HFFc6 (cell line): ENCODE results near the gene ZWILCH. TPM values are rescaled to one million over a fixed set of nuclear protein-coding genes. Genes with fewer than 3 reads are reported as not detected.
A peak's percentile ranks its signal among the peaks of the same experiment; 100 is the strongest.

ENCODE experiments used
- DNase-seq: peaks from one replicate; pipeline ENCODE4 v3.0.0-alpha.2; 2018
- H3K27ac Mint-ChIP-seq: 2 replicates; pipeline ENCODE4 v1.8.0; 2020; ENCODE audit warnings: mild to moderate bottlenecking, mixed read lengths
- H3K27me3 Mint-ChIP-seq: 2 replicates; pipeline ENCODE4 v1.8.0; 2021; ENCODE audit warnings: mild to moderate bottlenecking, moderate library complexity, mixed read lengths; ENCODE audit not compliant: insufficient read depth
- H3K36me3 Mint-ChIP-seq: 2 replicates; pipeline ENCODE4 v1.8.0; 2021; ENCODE audit warnings: low read depth, mixed read lengths
- H3K4me1 Mint-ChIP-seq: 2 replicates; pipeline ENCODE4 v1.8.0; 2020; ENCODE audit warnings: low read depth, mixed read lengths
- H3K4me3 Mint-ChIP-seq: 2 replicates; pipeline ENCODE4 v1.8.0; 2020; ENCODE audit warnings: mild to moderate bottlenecking, moderate library complexity, mixed read lengths
- H3K9me3 Mint-ChIP-seq: 2 replicates; pipeline ENCODE4 v1.8.0; 2020; ENCODE audit warnings: mild to moderate bottlenecking, mixed read lengths
- microRNA-seq: library from miRNA; unstranded; fragments of <30 nt; microRNA quantifications from one replicate; pipeline ENCODE4, GENCODE V29; 2019
- total RNA-seq, 6 experiments: library from RNA; stranded (reverse); fragmentation: NEBNext Ultra II Directional; extraction: Animal tissue kit (Norgen Biotek cat#: 25700); gene quantifications; 2 replicates in 1 of 6; 3 replicates in 5 of 6; pipeline ENCODE4 v1.2.3, GENCODE V29; 2021
- TF ChIP-seq, protein P1 (sequence below): fragments of 200-600 bp; sonication (generic); IDR thresholded peaks from 2 replicates; pipeline ENCODE4 v1.5.0; 2021; ENCODE audit warnings: antibody characterized with exemption, mild to moderate bottlenecking

Gene ZWILCH
- total RNA-seq, 6 experiments from 2014 or later: 18.5 to 30.0 (median 25.9) TPM

DNA sequence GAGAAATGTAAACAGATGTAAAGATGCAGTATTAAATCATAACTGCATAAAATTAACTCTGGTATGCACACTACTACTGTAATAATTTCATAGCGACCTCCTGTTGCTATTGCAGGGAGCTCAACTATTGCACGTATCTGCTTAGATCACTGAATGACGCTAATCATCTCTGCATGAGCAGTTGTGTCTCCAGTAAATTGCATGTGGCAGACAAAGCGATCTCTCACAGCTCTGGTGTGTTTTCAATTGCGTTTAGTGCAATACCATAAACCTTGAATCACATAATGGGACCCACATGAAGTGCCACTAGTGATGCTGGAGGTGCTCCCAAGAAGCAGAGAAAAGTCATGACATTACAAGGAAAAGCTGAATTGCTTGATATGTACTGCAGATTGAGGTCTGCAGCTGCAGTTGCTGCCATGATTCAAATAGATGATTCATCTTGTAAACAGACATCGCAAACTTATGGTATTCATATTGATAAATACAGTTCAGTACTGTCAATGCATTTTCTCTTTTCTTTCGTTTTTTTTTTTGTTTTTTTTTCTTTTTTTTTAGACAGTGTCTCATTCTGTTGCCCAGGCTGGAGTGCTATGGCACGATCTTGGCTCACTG lies 90.9 kb downstream of the ZWILCH start:
- H3K4me3 Mint-ChIP-seq: no peak overlapping the region
- H3K4me1 Mint-ChIP-seq: 0 out of 2 replicates have a peak, but pooled peaks cover 5% of the 10 kb centered on the region
- TF ChIP-seq, protein P1, sequence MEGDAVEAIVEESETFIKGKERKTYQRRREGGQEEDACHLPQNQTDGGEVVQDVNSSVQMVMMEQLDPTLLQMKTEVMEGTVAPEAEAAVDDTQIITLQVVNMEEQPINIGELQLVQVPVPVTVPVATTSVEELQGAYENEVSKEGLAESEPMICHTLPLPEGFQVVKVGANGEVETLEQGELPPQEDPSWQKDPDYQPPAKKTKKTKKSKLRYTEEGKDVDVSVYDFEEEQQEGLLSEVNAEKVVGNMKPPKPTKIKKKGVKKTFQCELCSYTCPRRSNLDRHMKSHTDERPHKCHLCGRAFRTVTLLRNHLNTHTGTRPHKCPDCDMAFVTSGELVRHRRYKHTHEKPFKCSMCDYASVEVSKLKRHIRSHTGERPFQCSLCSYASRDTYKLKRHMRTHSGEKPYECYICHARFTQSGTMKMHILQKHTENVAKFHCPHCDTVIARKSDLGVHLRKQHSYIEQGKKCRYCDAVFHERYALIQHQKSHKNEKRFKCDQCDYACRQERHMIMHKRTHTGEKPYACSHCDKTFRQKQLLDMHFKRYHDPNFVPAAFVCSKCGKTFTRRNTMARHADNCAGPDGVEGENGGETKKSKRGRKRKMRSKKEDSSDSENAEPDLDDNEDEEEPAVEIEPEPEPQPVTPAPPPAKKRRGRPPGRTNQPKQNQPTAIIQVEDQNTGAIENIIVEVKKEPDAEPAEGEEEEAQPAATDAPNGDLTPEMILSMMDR: no peak
- no peaks in the 10 kb centered on the region for H3K36me3 Mint-ChIP-seq
- H3K27me3 Mint-ChIP-seq: peaks cover 14% of the 10 kb centered on the region
- H3K27ac Mint-ChIP-seq: no peak overlapping the region
- H3K9me3 Mint-ChIP-seq: no peaks in the 10 kb centered on the region
- DNase-seq: peak; percentile 8

DNA sequence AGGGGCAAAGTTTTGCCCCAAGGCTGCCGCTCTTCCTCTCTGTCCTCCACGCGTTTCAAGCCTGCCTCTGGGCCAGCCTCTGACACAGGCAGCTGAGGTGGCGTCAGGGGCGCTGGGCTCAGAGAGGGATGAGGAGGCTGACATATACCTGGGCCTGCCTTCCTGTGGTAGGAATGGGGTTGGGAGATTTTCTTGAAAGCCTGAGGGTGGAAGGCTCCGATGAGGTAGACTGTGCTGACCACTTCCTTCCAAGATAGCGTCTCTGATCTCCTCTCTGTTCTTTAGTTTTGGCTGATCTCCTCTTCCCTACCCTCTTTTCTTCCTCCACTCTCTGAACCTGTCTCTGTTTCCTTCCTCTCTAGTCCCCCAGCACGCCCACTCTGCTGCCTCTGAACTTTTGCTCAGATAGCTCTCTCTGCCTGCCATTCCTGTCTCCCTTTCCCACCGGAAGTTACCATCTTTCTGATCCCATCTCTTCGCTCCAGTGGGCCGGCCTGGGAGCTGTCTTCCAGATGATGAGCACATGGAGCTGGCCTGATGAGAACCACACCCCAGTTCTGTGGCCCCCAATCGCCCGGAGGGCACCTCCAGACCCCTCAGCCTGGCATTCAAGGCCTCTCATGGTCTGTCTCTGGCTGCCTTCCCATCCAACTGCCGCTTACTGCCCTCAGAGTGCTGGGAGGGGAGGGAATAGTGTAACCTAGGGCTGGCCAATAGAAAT lies 93.1 kb downstream of the ZWILCH start:
- no peak overlapping the region for H3K27ac Mint-ChIP-seq
- TF ChIP-seq, protein P1: no peak
- H3K4me1 Mint-ChIP-seq: 0 out of 2 replicates have a peak, but pooled peaks cover 5% of the 10 kb centered on the region
- no peak for DNase-seq
- peaks cover 14% of the 10 kb centered on the region for H3K27me3 Mint-ChIP-seq
- no peak overlapping the region for H3K4me3 Mint-ChIP-seq
- H3K9me3 Mint-ChIP-seq: no peaks in the 10 kb centered on the region
- no peaks in the 10 kb centered on the region for H3K36me3 Mint-ChIP-seq

Small RNA genes lying within 50 kb of the gene (microRNA-seq; reads per million reads assigned to microRNA genes)
- not detected for gene MIR4512

Other genes starting within 250 kb of the ZWILCH start
- gene DIS3L, start 211.8 kb upstream of the ZWILCH start, total RNA-seq: 10 to 100 TPM; 10.6 to 14.9 (median 13.5) TPM
- gene TIPIN, start 148.6 kb upstream of the ZWILCH start, total RNA-seq: 10 to 100 TPM in 5 of 6 experiments, 1 to 10 TPM in 1; 7.8 to 15.7 (median 14.4) TPM
- gene MAP2K1, start 118.4 kb upstream of the ZWILCH start, total RNA-seq: 10 to 100 TPM; 45.2 to 64.7 (median 49.5) TPM
- 10 to 100 TPM; 17.6 to 27.5 (median 22.5) TPM for gene SNAPC5, start 7.6 kb upstream of the ZWILCH start, total RNA-seq
- gene RPL4, start 471 bp upstream of the ZWILCH start, total RNA-seq: 1,000 to 10,000 TPM; 2,685 to 3,032 (median 2,841) TPM
- under 1 TPM; 0.12 to 0.76 (median 0.74) TPM for gene LCTL, start 60.7 kb downstream of the ZWILCH start, total RNA-seq
- gene SMAD6, start 196.9 kb downstream of the ZWILCH start, total RNA-seq: 10 to 100 TPM; 10.2 to 18.1 (median 16.4) TPM